SK-N-SH (cell line): ENCODE results near the gene MX2.

ENCODE experiments used
- CTCF ChIP-seq: fragments of 200-600 bp; sonication (generic); IDR thresholded peaks from 2 replicates; pipeline ENCODE4 v1.6.1; 2017; ENCODE audit warnings: antibody characterized with exemption, mild to moderate bottlenecking, moderate library complexity
- GABPA ChIP-seq: IDR thresholded peaks from 2 replicates; pipeline ENCODE4 v1.4.0; 2012; ENCODE audit warnings: low read depth, mild to moderate bottlenecking
- MXI1 ChIP-seq: IDR thresholded peaks from 2 replicates; pipeline ENCODE4 v1.6.1; 2012; ENCODE audit warnings: mild to moderate bottlenecking, low read depth, low read length, improper control_type of control experiment
- NFIC ChIP-seq: IDR thresholded peaks from 2 replicates; pipeline ENCODE4 v1.4.0; 2012; ENCODE audit warnings: borderline replicate concordance
- REST ChIP-seq: IDR thresholded peaks from 2 replicates; pipeline ENCODE4 v1.6.1; 2012; ENCODE audit warnings: mild to moderate bottlenecking, low read depth, low read length, moderate library complexity
- SMC3 ChIP-seq: IDR thresholded peaks from 2 replicates; pipeline ENCODE4 v1.6.1; 2012; ENCODE audit warnings: low read depth, low read length, improper control_type of control experiment
- TAF1 ChIP-seq: IDR thresholded peaks from 2 replicates; pipeline ENCODE4 v1.6.1; 2012; ENCODE audit warnings: low read depth, mild to moderate bottlenecking, low read length, moderate library complexity, borderline replicate concordance
- USF2 ChIP-seq: fragments of 150-350 bp; IDR thresholded peaks from 2 replicates; pipeline ENCODE4 v1.6.1; 2017; ENCODE audit warnings: antibody characterized with exemption, low read length, low read depth, borderline replicate concordance

GRCh38 chr21:41447356-41447755 lies 85.5 kb downstream of the MX2 start:
- no peak for TF ChIP-seq TAF1
- no peak for TF ChIP-seq CTCF
- TF ChIP-seq NFIC = no peak
- TF ChIP-seq USF2 = no peak
- no peak for TF ChIP-seq SMC3
- no peak for TF ChIP-seq MXI1
- no peak for TF ChIP-seq REST
- TF ChIP-seq GABPA = no peak
